Uterus (tissue), 2 donors: Measurements from ENCODE around the gene CSGALNACT2.
"Not testable (repeated sequence)": the region's sequence is repeated elsewhere in the genome, so short reads cannot be mapped to it uniquely, and the experiment has no call there.

Experiments
- CTCF ChIP-seq, 4 experiments: fragments of 200-600 bp in 2 of 4; fragments of 450-650 bp in 2 of 4; sonication (generic) in 2 of 4; IDR thresholded peaks; one replicate each; pipeline ENCODE4 v1.5.1; 2016 to 2019; ENCODE audit warnings: antibody characterized with exemption in 4 of 4, mild to moderate bottlenecking in 2 of 4, moderate library complexity in 1 of 4
- POLR2A ChIP-seq, 2 donors: fragments of 450-650 bp; IDR thresholded peaks; one replicate each; pipeline ENCODE4 v1.6.1; 2016; ENCODE audit warnings: antibody characterized with exemption in 2 of 2, mild to moderate bottlenecking in 1 of 2, moderate library complexity in 1 of 2

- not testable (repeated sequence) for TF ChIP-seq POLR2A, CTCF (IDR thresholded peaks at IDR 0.05)
Observed at GRCh38 chr10:43220251-43220650, 82.0 kb downstream of the CSGALNACT2 start.
